ENCODE results near the gene TEX48. TPM values are rescaled to one million over a fixed set of nuclear protein-coding genes. Genes with fewer than 3 reads are reported as not detected.

TEX48 gene
- total and polyA plus RNA-seq, 2 experiments from 2014 or later, result not detected

GRCh38 chr9:114718801-114719221, 36.8 kb upstream of the TEX48 start:
- TF ChIP-seq CTCF (conservative IDR thresholded peaks at IDR 0.05; ENCODE audit: low read depth in 2 of 2), result peak in 1 of 2 experiments; percentile 36; a peak in 1 of 4 replicates
- no peak for TF ChIP-seq POLR2AphosphoS5 (IDR thresholded peaks at IDR 0.05; ENCODE audit: low read depth)
- Histone ChIP-seq H3K9me2 (ENCODE audit: insufficient read depth) (peaks cover 5% of the 10 kb centered on the region; the same call in 1 of the 2 replicates), H3K4me2 (no peak overlapping the region), H3K27ac (ENCODE audit: low read depth) (no peak overlapping the region), H2AFZ (no peak overlapping the region), H3K4me3 (no peak overlapping the region), H3K36me3 (ENCODE audit: insufficient read depth) (no peaks in the 10 kb centered on the region), H3F3A (replicated peaks; ENCODE audit: low read depth) (no peaks in the 10 kb centered on the region), H4K20me1 (replicated peaks; ENCODE audit: insufficient read depth) (no peaks in the 10 kb centered on the region), H3K27me3 (ENCODE audit: insufficient read depth) (no peaks in the 10 kb centered on the region), H3K4me1 (ENCODE audit: insufficient read depth) (no peaks in the 10 kb centered on the region), H3K79me2 (replicated peaks; ENCODE audit: insufficient read depth) (no peaks in the 10 kb centered on the region)
- DNase-seq (ENCODE audit: low spot score) (peak; percentile 19), ATAC-seq (no peak)
- H3K27ac Mint-ChIP-seq, result no peak overlapping the region
- H3K36me3 Mint-ChIP-seq (ENCODE audit: low read depth), result no peaks in the 10 kb centered on the region
- no peak overlapping the region for H3K4me3 Mint-ChIP-seq
- peaks cover 2% of the 10 kb centered on the region; the same call in 2 of the 3 replicates for H3K9me3 Mint-ChIP-seq
- peaks cover 2% of the 10 kb centered on the region for H3K27me3 Mint-ChIP-seq (ENCODE audit: insufficient read depth, low read depth, poor library complexity)
- peaks cover 3% of the 10 kb centered on the region; the same call in 2 of the 3 replicates for H3K4me1 Mint-ChIP-seq

- no peaks in the 10 kb centered on the region for H3F3A ChIP-seq (replicated peaks; ENCODE audit: low read depth)
- H3K27me3 ChIP-seq (ENCODE audit: insufficient read depth), result no peaks in the 10 kb centered on the region
- no peak overlapping the region for H3K4me2 ChIP-seq
- Mint-ChIP-seq H3K4me3 (no peak overlapping the region), H3K9me3 (peaks cover 2% of the 10 kb centered on the region; the same call in 2 of the 3 replicates), H3K36me3 (ENCODE audit: low read depth) (no peaks in the 10 kb centered on the region), H3K27ac (no peak overlapping the region), H3K4me1 (peaks cover 3% of the 10 kb centered on the region; the same call in 2 of the 3 replicates), H3K27me3 (ENCODE audit: insufficient read depth, low read depth, poor library complexity) (peaks cover 2% of the 10 kb centered on the region)
- no peaks in the 10 kb centered on the region for H3K4me1 ChIP-seq (ENCODE audit: insufficient read depth)
- DNase-seq (ENCODE audit: low spot score) (no peak), ATAC-seq (no peak)
- no peaks in the 10 kb centered on the region for H3K79me2 ChIP-seq (replicated peaks; ENCODE audit: insufficient read depth)
- TF ChIP-seq CREB1 (CRISPR knock-in tag; IDR thresholded peaks at IDR 0.05; ENCODE audit: low read depth), result no peak
- no peak for TF ChIP-seq JUNB (IDR thresholded peaks at IDR 0.05; ENCODE audit: unreplicated experiment)
- no peak overlapping the region for H3K27ac ChIP-seq (ENCODE audit: low read depth)
- no peak overlapping the region for H2AFZ ChIP-seq
- no peaks in the 10 kb centered on the region for H4K20me1 ChIP-seq (replicated peaks; ENCODE audit: insufficient read depth)
- H3K9me2 ChIP-seq (ENCODE audit: insufficient read depth), result peaks cover 5% of the 10 kb centered on the region; the same call in 1 of the 2 replicates
- H3K4me3 ChIP-seq, result no peak overlapping the region
- no peaks in the 10 kb centered on the region for H3K36me3 ChIP-seq (ENCODE audit: insufficient read depth)
These were observed 36.0 kb upstream of the TEX48 start for GRCh38 chr9:114717908-114718486.

GRCh38 chr9:114709636-114710035, 27.6 kb upstream of the TEX48 start:
- Mint-ChIP-seq H3K36me3 (ENCODE audit: low read depth) (no peaks in the 10 kb centered on the region), H3K4me3 (no peak overlapping the region), H3K27me3 (ENCODE audit: insufficient read depth, low read depth, poor library complexity) (no peaks in the 10 kb centered on the region), H3K27ac (no peak overlapping the region), H3K4me1 (no peaks in the 10 kb centered on the region), H3K9me3 (no peaks in the 10 kb centered on the region; the same call in 2 of the 3 replicates)
- DNase-seq (ENCODE audit: low spot score) (no peak), ATAC-seq (no peak)
- H2AFZ ChIP-seq, result no peak overlapping the region
- no peaks in the 10 kb centered on the region for H3F3A ChIP-seq (replicated peaks; ENCODE audit: low read depth)
- no peaks in the 10 kb centered on the region for H3K27me3 ChIP-seq (ENCODE audit: insufficient read depth)
- no peaks in the 10 kb centered on the region for H3K9me2 ChIP-seq (ENCODE audit: insufficient read depth)
- no peaks in the 10 kb centered on the region for H4K20me1 ChIP-seq (replicated peaks; ENCODE audit: insufficient read depth)
- H3K36me3 ChIP-seq (ENCODE audit: insufficient read depth), result no peaks in the 10 kb centered on the region
- no peaks in the 10 kb centered on the region for H3K79me2 ChIP-seq (replicated peaks; ENCODE audit: insufficient read depth)
- no peak overlapping the region for H3K4me3 ChIP-seq
- H3K27ac ChIP-seq (ENCODE audit: low read depth), result no peak overlapping the region
- no peak overlapping the region for H3K4me2 ChIP-seq
- no peaks in the 10 kb centered on the region for H3K4me1 ChIP-seq (ENCODE audit: insufficient read depth)
- TF ChIP-seq ZNF462 (CRISPR knock-in tag; IDR thresholded peaks at IDR 0.05) (no peak), ETS1 (IDR thresholded peaks at IDR 0.05) (no peak), EZH2 (IDR thresholded peaks at IDR 0.05; ENCODE audit: low read depth, unreplicated experiment) (no peak)
